ENCODE measurements around the gene CDH4. TPM values are rescaled to one million over a fixed set of nuclear protein-coding genes. Genes with fewer than 3 reads are reported as not detected.

Gene CDH4
- total RNA-seq, 1 donor from 2014 or later: 0.23 TPM

GRCh38 chr20:61556111-61556510 is 304.1 kb downstream of the CDH4 start:
- no peak for TF ChIP-seq CTCF (IDR thresholded peaks at IDR 0.05; ENCODE audit: unreplicated experiment)
- DNase-seq (ENCODE audit: low spot score): no peak
- no peaks in the 10 kb centered on the region for H3K9me3 Mint-ChIP-seq (ENCODE audit: unreplicated experiment)
- no peaks in the 10 kb centered on the region for H3K36me3 Mint-ChIP-seq (ENCODE audit: low read depth, unreplicated experiment)
- H3K27me3 Mint-ChIP-seq (ENCODE audit: unreplicated experiment): peaks cover 4% of the 10 kb centered on the region
- no peak overlapping the region for H3K27ac Mint-ChIP-seq (ENCODE audit: unreplicated experiment)
- H3K4me3 Mint-ChIP-seq (ENCODE audit: unreplicated experiment): no peak overlapping the region
- H3K4me1 Mint-ChIP-seq (ENCODE audit: unreplicated experiment): no peaks in the 10 kb centered on the region

GRCh38 chr20:61556673-61557072 is 304.6 kb downstream of the CDH4 start:
- Mint-ChIP-seq H3K4me1 (ENCODE audit: unreplicated experiment) (no peaks in the 10 kb centered on the region), H3K9me3 (ENCODE audit: unreplicated experiment) (no peaks in the 10 kb centered on the region), H3K27ac (ENCODE audit: unreplicated experiment) (no peak overlapping the region), H3K4me3 (ENCODE audit: unreplicated experiment) (no peak overlapping the region), H3K36me3 (ENCODE audit: low read depth, unreplicated experiment) (no peaks in the 10 kb centered on the region), H3K27me3 (ENCODE audit: unreplicated experiment) (peaks cover 7% of the 10 kb centered on the region)
- no peak for TF ChIP-seq CTCF (IDR thresholded peaks at IDR 0.05; ENCODE audit: unreplicated experiment)
- DNase-seq (ENCODE audit: low spot score): no peak

GRCh38 chr20:61557621-61558020 is 305.6 kb downstream of the CDH4 start:
- no peak for DNase-seq (ENCODE audit: low spot score)
- Mint-ChIP-seq H3K4me1 (ENCODE audit: unreplicated experiment) (no peaks in the 10 kb centered on the region), H3K9me3 (ENCODE audit: unreplicated experiment) (no peaks in the 10 kb centered on the region), H3K36me3 (ENCODE audit: low read depth, unreplicated experiment) (no peaks in the 10 kb centered on the region), H3K4me3 (ENCODE audit: unreplicated experiment) (no peak overlapping the region), H3K27ac (ENCODE audit: unreplicated experiment) (no peak overlapping the region), H3K27me3 (ENCODE audit: unreplicated experiment) (peaks cover 4% of the 10 kb centered on the region)
- no peak for TF ChIP-seq CTCF (IDR thresholded peaks at IDR 0.05; ENCODE audit: unreplicated experiment)

GRCh38 chr20:61558726-61559125 is 306.7 kb downstream of the CDH4 start:
- Mint-ChIP-seq H3K9me3 (ENCODE audit: unreplicated experiment) (no peaks in the 10 kb centered on the region), H3K4me1 (ENCODE audit: unreplicated experiment) (no peaks in the 10 kb centered on the region), H3K27ac (ENCODE audit: unreplicated experiment) (no peak overlapping the region), H3K27me3 (ENCODE audit: unreplicated experiment) (peaks cover 4% of the 10 kb centered on the region), H3K4me3 (ENCODE audit: unreplicated experiment) (no peak overlapping the region), H3K36me3 (ENCODE audit: low read depth, unreplicated experiment) (no peaks in the 10 kb centered on the region)
- TF ChIP-seq CTCF (IDR thresholded peaks at IDR 0.05; ENCODE audit: unreplicated experiment): no peak
- no peak for DNase-seq (ENCODE audit: low spot score)

- no peak overlapping the region for H3K4me3 Mint-ChIP-seq (ENCODE audit: unreplicated experiment)
- DNase-seq (ENCODE audit: low spot score): no peak
Measured at GRCh38 chr20:61559706-61560315, 307.8 kb downstream of the CDH4 start.

More at GRCh38 chr20:61559706-61560315, 307.8 kb downstream of the CDH4 start:
- peaks cover 4% of the 10 kb centered on the region for H3K27me3 Mint-ChIP-seq (ENCODE audit: unreplicated experiment)
- no peaks in the 10 kb centered on the region for H3K9me3 Mint-ChIP-seq (ENCODE audit: unreplicated experiment)
- no peaks in the 10 kb centered on the region for H3K36me3 Mint-ChIP-seq (ENCODE audit: low read depth, unreplicated experiment)
- no peak overlapping the region for H3K27ac Mint-ChIP-seq (ENCODE audit: unreplicated experiment)
- TF ChIP-seq CTCF (IDR thresholded peaks at IDR 0.05; ENCODE audit: unreplicated experiment): no peak
- H3K4me1 Mint-ChIP-seq (ENCODE audit: unreplicated experiment): no peaks in the 10 kb centered on the region

All from endothelial cell (in vitro differentiated cells).